ENCODE measurements around the gene BCAR1.

BCAR1 gene

GRCh38 chr16:75252946-75253911 lies 1.8 kb upstream of the BCAR1 start:
- no peak for TF ChIP-seq SIN3A (IDR thresholded peaks at IDR 0.05; ENCODE audit: borderline replicate concordance, insufficient read depth, low read length)
- no peak for TF ChIP-seq REST (IDR thresholded peaks at IDR 0.05; ENCODE audit: insufficient read depth in 1 of 2, low read depth in 2 of 2, low read length in 2 of 2)
- no peak for TF ChIP-seq TAF1 (IDR thresholded peaks at IDR 0.05; ENCODE audit: borderline replicate concordance, insufficient read depth, low read length)
- TF ChIP-seq POLR2AphosphoS5 (IDR thresholded peaks at IDR 0.05; ENCODE audit: low read depth, low read length), result no peak
- TF ChIP-seq FOXP2 (optimal IDR thresholded peaks at IDR 0.05; ENCODE audit: borderline replicate concordance, extremely low read depth, extremely low read length, insufficient read depth), result no peak

DNA sequence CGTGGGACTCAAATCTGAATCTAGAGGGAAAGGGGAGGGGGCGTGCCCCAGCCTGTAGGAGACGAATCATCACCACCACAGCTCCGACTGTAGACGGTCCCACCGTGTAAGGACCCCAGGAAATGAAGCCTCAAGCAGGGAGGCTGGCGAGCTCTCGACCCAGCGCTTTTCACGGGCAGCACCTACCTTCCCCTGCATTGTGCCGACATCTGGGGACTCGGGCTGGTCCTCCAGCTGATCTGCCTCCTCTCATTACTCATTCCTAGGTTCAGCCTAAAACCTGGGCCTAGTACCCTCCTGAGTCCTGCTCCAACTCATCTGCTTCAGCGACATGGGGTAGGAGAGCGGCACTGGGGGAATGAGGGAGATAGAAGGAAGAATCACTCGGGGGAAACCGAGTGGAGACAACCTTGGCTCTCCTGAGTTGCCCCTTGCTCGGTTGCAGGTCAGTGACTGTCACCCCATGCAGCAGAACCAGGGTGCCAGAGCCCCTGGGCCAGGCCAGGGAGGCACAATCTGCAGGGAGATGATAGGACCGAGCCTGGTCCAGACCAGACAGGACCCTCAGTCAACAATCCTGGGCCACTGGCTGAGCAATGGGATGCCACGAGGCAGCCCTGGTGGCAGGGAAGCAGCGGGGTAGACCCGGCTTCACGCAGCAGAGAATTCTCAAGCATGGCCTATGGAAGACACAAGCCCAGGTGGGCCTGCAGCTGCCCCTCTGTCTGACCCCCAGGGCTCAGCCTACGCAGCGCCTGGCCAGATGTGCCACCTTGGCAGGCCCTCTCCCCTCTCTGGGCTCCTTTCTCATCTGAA lies 833 bp upstream of the BCAR1 start:
- TF ChIP-seq FOXP2 (optimal IDR thresholded peaks at IDR 0.05; ENCODE audit: borderline replicate concordance, extremely low read depth, extremely low read length, insufficient read depth) (no peak), REST (IDR thresholded peaks at IDR 0.05; ENCODE audit: insufficient read depth in 1 of 2, low read depth in 2 of 2, low read length in 2 of 2) (no peak), SIN3A (IDR thresholded peaks at IDR 0.05; ENCODE audit: borderline replicate concordance, insufficient read depth, low read length) (no peak), POLR2AphosphoS5 (IDR thresholded peaks at IDR 0.05; ENCODE audit: low read depth, low read length) (no peak), TAF1 (IDR thresholded peaks at IDR 0.05; ENCODE audit: borderline replicate concordance, insufficient read depth, low read length) (no peak)

DNA sequence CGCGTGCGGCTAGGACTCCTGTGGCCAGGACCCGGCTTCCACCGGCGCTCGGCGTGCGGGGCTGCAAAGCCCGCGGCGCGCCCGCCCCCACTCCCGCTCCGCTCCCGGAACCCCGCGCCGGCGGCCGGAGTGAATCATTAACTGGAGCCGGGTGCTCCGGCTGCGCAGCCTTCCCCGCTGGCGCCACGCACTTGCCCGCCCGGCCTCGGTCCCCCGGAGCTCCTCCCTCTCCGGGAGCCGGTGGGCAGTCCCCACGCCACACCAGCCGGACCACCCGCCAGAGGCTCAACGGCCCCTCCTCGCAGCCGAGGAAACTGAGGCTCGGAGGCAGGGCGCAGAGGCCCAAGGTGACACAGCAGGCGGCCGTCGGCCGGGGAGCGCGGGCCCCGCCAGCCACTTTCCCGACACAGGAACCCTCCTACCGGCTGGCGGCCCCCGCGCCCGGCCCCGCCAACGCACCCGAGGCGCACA lies 580 bp downstream of the BCAR1 start:
- TF ChIP-seq TAF1 (IDR thresholded peaks at IDR 0.05; ENCODE audit: borderline replicate concordance, insufficient read depth, low read length), result no peak
- TF ChIP-seq POLR2AphosphoS5 (IDR thresholded peaks at IDR 0.05; ENCODE audit: low read depth, low read length), result no peak
- no peak for TF ChIP-seq FOXP2 (optimal IDR thresholded peaks at IDR 0.05; ENCODE audit: borderline replicate concordance, extremely low read depth, extremely low read length, insufficient read depth)
- no peak for TF ChIP-seq REST (IDR thresholded peaks at IDR 0.05; ENCODE audit: insufficient read depth in 1 of 2, low read depth in 2 of 2, low read length in 2 of 2)
- no peak for TF ChIP-seq SIN3A (IDR thresholded peaks at IDR 0.05; ENCODE audit: borderline replicate concordance, insufficient read depth, low read length)

GRCh38 chr16:75250089-75250808 lies 1.2 kb downstream of the BCAR1 start:
- TF ChIP-seq SIN3A (IDR thresholded peaks at IDR 0.05; ENCODE audit: borderline replicate concordance, insufficient read depth, low read length), result no peak
- TF ChIP-seq TAF1 (IDR thresholded peaks at IDR 0.05; ENCODE audit: borderline replicate concordance, insufficient read depth, low read length), result no peak
- TF ChIP-seq FOXP2 (optimal IDR thresholded peaks at IDR 0.05; ENCODE audit: borderline replicate concordance, extremely low read depth, extremely low read length, insufficient read depth), result no peak
- TF ChIP-seq REST (IDR thresholded peaks at IDR 0.05; ENCODE audit: insufficient read depth in 1 of 2, low read depth in 2 of 2, low read length in 2 of 2), result no peak
- TF ChIP-seq POLR2AphosphoS5 (IDR thresholded peaks at IDR 0.05; ENCODE audit: low read depth, low read length), result no peak
